ENCODE data around the gene AKNA. TPM values are rescaled to one million over a fixed set of nuclear protein-coding genes. Genes with fewer than 3 reads are reported as not detected.

The AKNA gene
- total and polyA plus RNA-seq, 2 donors from 2014 or later, result 6.1 to 52.1 TPM

GRCh38 chr9:114319147-114319546 is 68.6 kb downstream of the AKNA start:
- DNase-seq, result peak in 2 of 5 donors; percentile 3 to 25
- H3K4me1 ChIP-seq (ENCODE audit: control insufficient read depth in 2 of 3, insufficient read depth in 2 of 3, low read depth in 1 of 3, low read length in 3 of 3), result no peaks in the 10 kb centered on the region
- no peaks in the 10 kb centered on the region for H3K36me3 ChIP-seq (ENCODE audit: control insufficient read depth in 2 of 3, insufficient read depth in 3 of 3, low read length in 3 of 3)
- intact Hi-C loops (cut with DNase I), result no loop called here
- TF ChIP-seq CTCF (IDR thresholded peaks at IDR 0.05; ENCODE audit: borderline replicate concordance, extremely low read depth, insufficient read depth), result no peak
- no peaks in the 10 kb centered on the region for H3K9me3 ChIP-seq (ENCODE audit: control insufficient read depth in 2 of 3, insufficient read depth in 1 of 3, low read length in 3 of 3)
- no peak overlapping the region for H3K9ac ChIP-seq (ENCODE audit: low read length in 3 of 3)
- no peak for FAIRE-seq
- H3K4me3 ChIP-seq (ENCODE audit: low read length in 3 of 3), result no peak overlapping the region
- H3K27me3 ChIP-seq (ENCODE audit: control insufficient read depth, insufficient read depth, low read length), result no peaks in the 10 kb centered on the region
- no peak overlapping the region for H3K27ac ChIP-seq (ENCODE audit: low read depth in 2 of 2, low read length in 2 of 2)

GRCh38 chr9:114318416-114318815 is 69.4 kb downstream of the AKNA start:
- Histone ChIP-seq H3K9me3 (ENCODE audit: control insufficient read depth in 2 of 3, insufficient read depth in 1 of 3, low read length in 3 of 3) (no peaks in the 10 kb centered on the region), H3K27me3 (ENCODE audit: control insufficient read depth, insufficient read depth, low read length) (no peaks in the 10 kb centered on the region), H3K36me3 (ENCODE audit: control insufficient read depth in 2 of 3, insufficient read depth in 3 of 3, low read length in 3 of 3) (no peaks in the 10 kb centered on the region), H3K27ac (ENCODE audit: low read depth in 2 of 2, low read length in 2 of 2) (no peak overlapping the region), H3K9ac (ENCODE audit: low read length in 3 of 3) (no peak overlapping the region), H3K4me3 (ENCODE audit: low read length in 3 of 3) (no peak overlapping the region), H3K4me1 (ENCODE audit: control insufficient read depth in 2 of 3, insufficient read depth in 2 of 3, low read depth in 1 of 3, low read length in 3 of 3) (no peaks in the 10 kb centered on the region)
- FAIRE-seq (no peak), DNase-seq (peak in 2 of 5 donors; percentile 11 to 18)
- TF ChIP-seq CTCF (IDR thresholded peaks at IDR 0.05; ENCODE audit: borderline replicate concordance, extremely low read depth, insufficient read depth), result no peak
- intact Hi-C loops (cut with DNase I), result no loop called here

GRCh38 chr9:114317665-114318357 is 70.0 kb downstream of the AKNA start:
- intact Hi-C loops (cut with DNase I), result no loop called here
- H3K4me1 ChIP-seq (ENCODE audit: control insufficient read depth in 2 of 3, insufficient read depth in 2 of 3, low read depth in 1 of 3, low read length in 3 of 3), result no peaks in the 10 kb centered on the region
- no peaks in the 10 kb centered on the region for H3K9me3 ChIP-seq (ENCODE audit: control insufficient read depth in 2 of 3, insufficient read depth in 1 of 3, low read length in 3 of 3)
- no peak for TF ChIP-seq CTCF (IDR thresholded peaks at IDR 0.05; ENCODE audit: borderline replicate concordance, extremely low read depth, insufficient read depth)
- no peak overlapping the region for H3K9ac ChIP-seq (ENCODE audit: low read length in 3 of 3)
- FAIRE-seq, result no peak
- H3K36me3 ChIP-seq (ENCODE audit: control insufficient read depth in 2 of 3, insufficient read depth in 3 of 3, low read length in 3 of 3), result no peaks in the 10 kb centered on the region
- DNase-seq, result no peak
- H3K27ac ChIP-seq (ENCODE audit: low read depth in 2 of 2, low read length in 2 of 2), result no peak overlapping the region
- no peaks in the 10 kb centered on the region for H3K27me3 ChIP-seq (ENCODE audit: control insufficient read depth, insufficient read depth, low read length)
- H3K4me3 ChIP-seq (ENCODE audit: low read length in 3 of 3), result no peak overlapping the region

Measured in kidney (tissue), 14 donors.